ENCODE measurements around the gene C11orf21. TPM values are rescaled to one million over a fixed set of nuclear protein-coding genes. Genes with fewer than 3 reads are reported as not detected.

C11orf21 gene
- total and polyA plus RNA-seq, 2 of the 8 experiments (the other 6 are each of a cell fraction or from before 2014, with no cell fraction given), result not detected

- Histone ChIP-seq H2BK20ac (ENCODE audit: low read length) (no peak overlapping the region), H4K20me1 (replicated peaks in 1 of 2; ENCODE audit: control insufficient read depth in 1 of 2, insufficient read depth in 2 of 2, low read length in 2 of 2) (no peaks in the 10 kb centered on the region), H3K4ac (replicated peaks; ENCODE audit: insufficient read length, low read depth, low read length) (no peak overlapping the region), H3K56ac (replicated peaks; ENCODE audit: insufficient read length, low read depth, low read length) (no peak overlapping the region), H3K27me3 (replicated peaks in 1 of 4; ENCODE audit: control insufficient read depth in 3 of 4, extremely low read depth in 1 of 4, insufficient read depth in 3 of 4, low read length in 3 of 4) (peaks cover 21 to 65% (median 59%) of the 10 kb centered on the region in 4 experiments), H4K8ac (ENCODE audit: extremely low read depth, insufficient read depth, low read length) (no peak overlapping the region), H2BK15ac (ENCODE audit: low read length) (no peak overlapping the region), H4K5ac (ENCODE audit: insufficient read length, low read depth, low read length) (no peak overlapping the region), H3K23ac (ENCODE audit: insufficient read length) (no peak overlapping the region), H2BK5ac (ENCODE audit: low read depth, low read length) (no peak overlapping the region), H2BK12ac (ENCODE audit: low read depth, low read length) (no peak overlapping the region), H3K9ac (replicated peaks in 1 of 4; ENCODE audit: extremely low read depth in 1 of 4, low read depth in 3 of 4, low read length in 3 of 4) (no peak overlapping the region), H3K23me2 (ENCODE audit: low read depth, low read length) (peaks cover 8% of the 10 kb centered on the region; the same call in 1 of the 2 replicates), H3K4me3 (ENCODE audit: extremely low read depth in 1 of 4, insufficient read depth in 2 of 4, low read depth in 3 of 4, low read length in 4 of 4) (no peak overlapping the region), H3K4me1 (replicated peaks in 1 of 4; ENCODE audit: control insufficient read depth in 3 of 4, insufficient read depth in 4 of 4, low read length in 3 of 4) (peaks cover 0 to 18% (median 3%) of the 10 kb centered on the region in 4 experiments; a peak in 4 of 7 replicates), H3K36me3 (ENCODE audit: control insufficient read depth in 2 of 4, insufficient read depth in 4 of 4, low read length in 3 of 4) (peaks cover 0 to 6% (median 0%) of the 10 kb centered on the region in 4 experiments; a peak in 1 of 8 replicates), H2AK5ac (ENCODE audit: low read depth, low read length) (no peak overlapping the region), H3K79me1 (ENCODE audit: low read depth, low read length) (no peaks in the 10 kb centered on the region), H3K27ac (ENCODE audit: low read depth, low read length) (no peak overlapping the region), H3K4me2 (ENCODE audit: insufficient read depth in 1 of 2, low read depth in 2 of 2, low read length in 2 of 2) (no peak overlapping the region), H3K18ac (ENCODE audit: extremely low read depth, low read length) (no peak overlapping the region), H3K9me3 (ENCODE audit: insufficient read depth in 2 of 2, low read depth in 1 of 2, low read length in 1 of 2) (peaks cover 0 to 12% of the 10 kb centered on the region in 2 experiments; a peak in 1 of 4 replicates), H3K79me2 (ENCODE audit: control insufficient read depth in 1 of 2, insufficient read depth in 2 of 2, low read length in 2 of 2) (no peaks in the 10 kb centered on the region), H2AFZ (ENCODE audit: low read length) (no peak overlapping the region), H4K91ac (replicated peaks; ENCODE audit: insufficient read length, low read length) (no peak overlapping the region), H2BK120ac (replicated peaks; ENCODE audit: low read depth, low read length) (no peak overlapping the region), H3K14ac (ENCODE audit: insufficient read length) (no peak overlapping the region)
- ChIA-PET CTCF (ENCODE audit: partially characterized antibody) (interaction anchor here (1.0 to 6.6 kb wide), 5 partner anchors 9 to 580 kb away, joined by 3 to 26 read pairs (median 3); no protein-coding TSS in a partner anchor), POLR2A (ENCODE audit: partially characterized antibody) (no interaction called here)
- no peak for TF ChIP-seq KDM4A (IDR thresholded peaks at IDR 0.05; ENCODE audit: low read depth, low read length, severe bottlenecking)
- no peak for TF ChIP-seq JUND (IDR thresholded peaks at IDR 0.05; ENCODE audit: low read length)
- TF ChIP-seq YY1 (IDR thresholded peaks at IDR 0.05; ENCODE audit: low read depth, low read length), result no peak
- TF ChIP-seq CHD1 (IDR thresholded peaks at IDR 0.05; ENCODE audit: low read depth, low read length), result no peak
- TF ChIP-seq E2F6 (IDR thresholded peaks at IDR 0.05), result no peak
- TF ChIP-seq RFX5 (IDR thresholded peaks at IDR 0.05; ENCODE audit: borderline replicate concordance, low read depth, low read length), result no peak
- no peak for TF ChIP-seq SIRT6 (IDR thresholded peaks at IDR 0.05; ENCODE audit: low read length)
- TF ChIP-seq CTCF (IDR thresholded peaks at IDR 0.05; ENCODE audit: control extremely low read depth in 1 of 3, insufficient read depth in 1 of 3, low read depth in 1 of 3, low read length in 3 of 3), result no peak
- no peak for TF ChIP-seq PHF8 (conservative IDR thresholded peaks at IDR 0.05; ENCODE audit: low read depth, low read length)
- WGBS, 2 experiments (ENCODE audit: extremely low coverage in 1 of 2, insufficient coverage in 1 of 2, insufficient read length in 1 of 2, insufficient replicate concordance in 2 of 2, low coverage in 1 of 2, low lambda C conversion rate in 2 of 2, missing lambda C conversion rate in 1 of 2), result 86% methylated on average over 7 of the region's 7 CpGs; no CpG with 5 or more reads in 1 of the 2 experiments
- no peak for DNase-seq (ENCODE audit: low read depth in 1 of 2, low spot score in 2 of 2)
- no peak for FAIRE-seq
Observed at GRCh38 chr11:2272946-2273280, 28.8 kb downstream of the C11orf21 start.

Data from H1 (cell line).